ENCODE data around the gene MTX1. TPM values are rescaled to one million over a fixed set of nuclear protein-coding genes. Genes with fewer than 3 reads are reported as not detected.
A peak's percentile ranks its signal among the peaks of the same experiment; 100 is the strongest.

Gene MTX1
- total and polyA plus RNA-seq, 9 of the 15 experiments (the other 6 are each of a cell fraction or from before 2014, with no cell fraction given): 29.1 to 98.4 (median 66.9) TPM

GRCh38 chr1:155227261-155228095 is 19.0 kb downstream of the MTX1 start (continued):
- TF ChIP-seq ZNF407 (IDR thresholded peaks at IDR 0.05; ENCODE audit: low read depth) (no peak), TOE1 (IDR thresholded peaks at IDR 0.05; ENCODE audit: borderline replicate concordance) (no peak; the same call in 1 of the 2 replicates), TOE1 (CRISPR knock-in tag; IDR thresholded peaks at IDR 0.05; ENCODE audit: borderline replicate concordance, low read depth) (no peak), GATAD2B (IDR thresholded peaks at IDR 0.05; ENCODE audit: borderline replicate concordance) (no peak), E2F4 (CRISPR knock-in tag; IDR thresholded peaks at IDR 0.05; ENCODE audit: low read depth) (peak; percentile 82), ZNF347 (CRISPR knock-in tag; IDR thresholded peaks at IDR 0.05; ENCODE audit: low read depth) (no peak), MLX (CRISPR knock-in tag; conservative IDR thresholded peaks at IDR 0.05) (no peak), ARID2 (IDR thresholded peaks at IDR 0.05) (no peak), E2F6 (IDR thresholded peaks at IDR 0.05; ENCODE audit: borderline replicate concordance in 1 of 2, extremely low read depth in 1 of 2, insufficient read depth in 1 of 2, insufficient read length in 1 of 2, low read depth in 1 of 2, low read length in 1 of 2, poor library complexity in 1 of 2, severe bottlenecking in 1 of 2) (peak; percentile 93), MTA2 (IDR thresholded peaks at IDR 0.05; ENCODE audit: low read depth) (no peak)

Data from K562 (cell line).